ENCODE results near the gene TELO2. TPM values are rescaled to one million over a fixed set of nuclear protein-coding genes. Genes with fewer than 3 reads are reported as not detected.

Gene TELO2
- total RNA-seq, 4 donors from 2014 or later, result 12.7 to 38.5 (median 22.2) TPM

GRCh38 chr16:1548727-1549126, 55.6 kb downstream of the TELO2 start:
- no peak for ATAC-seq (ENCODE audit: low FRiP score)

DNA sequence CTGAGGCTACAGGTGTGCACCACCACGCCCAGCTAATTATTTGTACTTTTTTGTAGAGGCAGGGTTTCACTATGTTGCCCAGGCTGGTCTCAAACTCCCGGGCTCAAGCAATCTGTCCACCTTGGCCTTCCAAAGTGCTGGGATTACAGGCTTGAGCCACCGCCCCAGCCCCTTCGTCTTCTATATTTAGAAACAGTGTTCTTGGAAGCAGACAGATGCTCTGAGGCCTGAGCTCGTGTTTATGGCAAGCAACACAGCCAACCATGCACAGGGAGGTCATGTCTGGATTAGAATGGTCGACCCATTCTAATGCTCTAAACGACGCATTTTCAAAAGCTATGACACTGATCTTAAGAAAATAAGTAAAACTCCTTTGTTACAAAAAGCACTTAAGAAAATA, 56.9 kb downstream of the TELO2 start:
- TF ChIP-seq, protein P1, sequence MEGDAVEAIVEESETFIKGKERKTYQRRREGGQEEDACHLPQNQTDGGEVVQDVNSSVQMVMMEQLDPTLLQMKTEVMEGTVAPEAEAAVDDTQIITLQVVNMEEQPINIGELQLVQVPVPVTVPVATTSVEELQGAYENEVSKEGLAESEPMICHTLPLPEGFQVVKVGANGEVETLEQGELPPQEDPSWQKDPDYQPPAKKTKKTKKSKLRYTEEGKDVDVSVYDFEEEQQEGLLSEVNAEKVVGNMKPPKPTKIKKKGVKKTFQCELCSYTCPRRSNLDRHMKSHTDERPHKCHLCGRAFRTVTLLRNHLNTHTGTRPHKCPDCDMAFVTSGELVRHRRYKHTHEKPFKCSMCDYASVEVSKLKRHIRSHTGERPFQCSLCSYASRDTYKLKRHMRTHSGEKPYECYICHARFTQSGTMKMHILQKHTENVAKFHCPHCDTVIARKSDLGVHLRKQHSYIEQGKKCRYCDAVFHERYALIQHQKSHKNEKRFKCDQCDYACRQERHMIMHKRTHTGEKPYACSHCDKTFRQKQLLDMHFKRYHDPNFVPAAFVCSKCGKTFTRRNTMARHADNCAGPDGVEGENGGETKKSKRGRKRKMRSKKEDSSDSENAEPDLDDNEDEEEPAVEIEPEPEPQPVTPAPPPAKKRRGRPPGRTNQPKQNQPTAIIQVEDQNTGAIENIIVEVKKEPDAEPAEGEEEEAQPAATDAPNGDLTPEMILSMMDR (IDR thresholded peaks at IDR 0.05), result no peak
- ATAC-seq (ENCODE audit: low FRiP score) (no peak), DNase-seq (ENCODE audit: low spot score) (no peak)

More at GRCh38 chr16:1548727-1549126, 55.6 kb downstream of the TELO2 start:
- no peak for DNase-seq (ENCODE audit: low spot score)
- TF ChIP-seq, protein P1 (IDR thresholded peaks at IDR 0.05), result no peak

DNA sequence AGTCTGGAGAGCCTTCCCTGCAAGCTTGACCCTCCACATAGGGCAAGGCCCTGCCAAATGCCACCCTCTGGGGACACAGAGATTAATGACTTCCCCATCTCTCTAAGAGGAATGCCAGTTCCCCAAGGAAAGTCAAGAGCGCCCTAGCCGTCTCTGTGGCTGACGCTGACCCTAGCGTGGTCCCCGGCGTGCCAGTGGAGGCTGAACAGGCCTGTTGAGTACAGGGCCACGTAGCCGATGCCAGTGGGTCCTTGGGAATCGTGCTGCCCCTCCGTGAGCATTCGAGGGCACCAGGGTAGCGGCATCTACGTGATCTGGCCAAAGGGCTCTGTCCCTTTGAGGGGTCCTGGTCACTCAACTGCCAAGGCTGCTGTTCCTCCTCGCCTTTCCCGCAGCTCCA, 57.5 kb downstream of the TELO2 start:
- DNase-seq (ENCODE audit: low spot score), result no peak
- ATAC-seq (ENCODE audit: low FRiP score), result no peak
- TF ChIP-seq, protein P1 (IDR thresholded peaks at IDR 0.05), result no peak

GRCh38 chr16:1551166-1551565, 58.0 kb downstream of the TELO2 start:
- DNase-seq (ENCODE audit: low spot score) (no peak), ATAC-seq (ENCODE audit: low FRiP score) (no peak)
- TF ChIP-seq, protein P1 (IDR thresholded peaks at IDR 0.05), result no peak

DNA sequence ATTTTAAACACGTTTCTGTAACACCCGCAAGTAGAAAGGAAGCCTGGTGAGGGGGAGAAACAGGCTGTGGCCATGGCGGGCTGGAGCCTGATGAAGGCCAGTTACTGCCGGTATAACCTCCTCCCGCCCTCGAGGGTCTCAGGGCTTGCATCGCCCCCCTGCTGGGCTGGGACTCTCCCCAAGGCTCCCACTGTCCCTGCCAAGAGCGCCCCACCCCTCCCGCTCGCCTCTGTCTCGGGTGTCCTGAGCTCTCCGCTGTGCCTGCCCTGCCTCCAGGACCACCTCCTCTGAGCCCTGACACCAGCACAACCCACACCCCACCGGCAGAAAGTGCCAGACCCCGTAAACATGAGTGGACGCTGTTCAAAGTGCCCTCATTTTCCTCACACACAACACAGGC, 59.0 kb downstream of the TELO2 start:
- TF ChIP-seq, protein P1 (IDR thresholded peaks at IDR 0.05), result no peak
- DNase-seq (ENCODE audit: low spot score) (no peak), ATAC-seq (ENCODE audit: low FRiP score) (no peak)

- DNase-seq (ENCODE audit: low spot score) (no peak), ATAC-seq (ENCODE audit: low FRiP score) (no peak)
- TF ChIP-seq, protein P1 (IDR thresholded peaks at IDR 0.05), result no peak
Observed at GRCh38 chr16:1553946-1554825, 61.0 kb downstream of the TELO2 start.

All from omental fat pad (tissue), 4 donors.